NAMALWA (cell line): ENCODE measurements around the gene IMP3.
A peak's percentile ranks its signal among the peaks of the same experiment; 100 is the strongest.

ENCODE experiments used
- DNase-seq: peaks from one replicate; pipeline ENCODE4 v3.0.0-alpha.2; 2015; ENCODE audit warnings: low spot score

IMP3 gene

DNA sequence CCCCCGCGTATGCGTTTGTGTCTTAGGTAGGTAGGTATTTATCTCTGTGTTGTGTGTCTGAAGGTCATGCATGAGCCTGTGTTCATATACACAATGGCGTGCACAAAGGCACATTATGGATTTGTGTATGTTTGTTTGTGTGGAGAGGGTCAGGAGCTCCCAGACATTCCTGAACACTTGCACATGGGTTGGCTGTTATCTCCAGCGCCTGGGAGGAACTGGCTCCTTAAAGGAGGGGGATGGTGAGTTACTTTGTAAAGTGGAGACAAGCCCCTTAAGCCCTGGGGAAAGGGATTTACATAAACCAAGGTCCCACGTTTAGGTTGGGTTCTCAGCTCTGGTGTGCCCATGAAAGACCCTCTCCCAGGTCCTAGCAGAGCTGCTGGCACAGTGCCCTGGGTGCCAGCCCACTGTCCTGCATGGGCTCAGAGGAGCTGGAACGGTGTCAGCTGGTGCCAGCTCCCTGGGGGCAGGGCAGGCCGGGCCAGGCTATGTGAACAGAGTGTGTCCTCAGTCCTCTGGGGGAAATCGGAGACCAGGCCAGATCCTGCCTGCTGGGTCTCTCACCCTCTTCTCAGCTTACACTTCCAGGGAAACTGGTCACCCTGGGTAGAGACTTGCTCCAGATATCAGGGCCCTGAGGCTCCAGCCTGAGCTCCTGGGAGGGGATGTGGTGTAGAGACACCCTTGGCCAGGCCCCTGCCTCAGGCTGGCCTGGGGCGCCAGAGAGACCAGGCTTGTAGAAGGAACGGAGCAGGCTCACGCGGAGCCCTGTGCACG lies 32.8 kb upstream of the IMP3 start:
- no peak for DNase-seq

DNA sequence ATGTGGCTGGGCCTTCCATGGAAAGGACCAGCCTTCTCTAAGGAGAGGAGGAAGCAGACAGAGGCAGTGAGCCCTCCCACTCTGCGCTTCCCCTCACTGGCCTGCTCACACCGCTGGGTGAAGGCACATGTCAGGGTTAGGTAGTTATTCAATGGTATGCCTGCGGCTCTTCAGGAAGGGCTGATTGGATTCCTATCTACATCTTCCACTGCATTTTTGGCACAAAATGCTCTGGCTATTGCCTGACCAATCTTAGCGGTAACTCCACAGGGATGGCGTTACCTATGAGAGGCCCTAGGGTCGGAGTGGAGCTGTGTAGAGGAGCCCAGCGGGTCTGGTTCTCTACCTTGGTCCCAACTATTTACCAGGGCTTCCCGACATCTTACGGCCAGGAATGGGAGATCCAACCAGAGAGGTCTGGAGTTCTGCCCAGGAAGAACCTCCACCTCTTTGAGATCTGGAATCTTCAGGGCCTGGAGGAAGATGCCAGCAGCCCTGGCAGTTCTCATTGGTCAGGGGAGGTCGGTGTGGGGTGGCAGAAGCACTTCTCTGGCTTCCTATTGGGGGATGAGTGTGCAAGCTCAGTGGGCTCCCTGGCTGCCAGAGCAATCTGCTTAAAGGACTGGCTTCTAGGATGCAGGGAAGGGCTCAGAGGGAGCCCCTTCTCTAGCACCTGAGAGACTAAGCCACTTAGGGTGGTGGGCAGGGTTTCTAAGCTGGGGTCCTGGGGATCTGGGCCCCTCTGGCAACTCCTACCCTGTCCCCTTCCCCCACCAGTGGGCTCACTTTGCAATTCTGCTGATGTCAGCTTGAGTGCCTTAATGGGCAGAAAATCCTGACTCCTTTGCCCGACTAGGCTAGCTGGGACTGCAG lies 31.9 kb upstream of the IMP3 start:
- DNase-seq: no peak

GRCh38 chr15:75669879-75670212 lies 29.8 kb upstream of the IMP3 start:
- no peak for DNase-seq

DNA sequence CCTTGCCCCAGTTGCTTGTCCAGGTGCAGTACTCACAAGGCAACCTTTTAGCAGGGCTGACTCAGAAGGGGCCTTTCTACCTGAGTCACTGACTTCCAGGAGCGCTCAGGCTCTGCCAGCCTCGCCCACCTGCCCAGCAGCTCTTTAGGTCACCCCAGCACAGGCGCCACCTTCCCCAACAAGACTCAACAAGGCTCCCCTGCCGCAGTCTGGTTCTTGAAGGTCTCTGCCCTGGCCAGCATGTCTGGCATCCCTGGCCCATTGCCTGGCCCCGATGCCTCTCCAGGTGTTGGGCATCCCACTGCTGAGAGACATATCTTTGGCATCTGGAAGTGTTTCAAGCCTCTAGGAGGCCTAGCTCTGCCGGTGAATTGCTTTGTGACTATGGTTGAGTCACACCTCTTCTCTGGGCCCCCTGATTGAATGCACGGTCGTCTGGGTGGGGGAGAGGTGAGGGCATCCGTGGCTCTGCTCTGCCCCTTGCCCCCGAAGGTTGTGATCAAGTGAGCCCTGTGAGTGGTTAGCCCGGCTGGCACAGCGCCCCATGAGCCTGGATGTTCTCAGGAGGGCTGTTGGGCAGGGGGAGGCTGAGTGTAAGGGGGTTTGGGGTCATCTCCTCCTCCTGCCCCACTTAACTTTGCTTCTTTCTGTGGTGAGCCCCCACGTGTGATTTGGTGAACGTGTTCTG lies 29.3 kb upstream of the IMP3 start:
- DNase-seq: no peak

- peak; percentile 26 for DNase-seq
Observed at GRCh38 chr15:75666823-75667501, 26.9 kb upstream of the IMP3 start.

DNA sequence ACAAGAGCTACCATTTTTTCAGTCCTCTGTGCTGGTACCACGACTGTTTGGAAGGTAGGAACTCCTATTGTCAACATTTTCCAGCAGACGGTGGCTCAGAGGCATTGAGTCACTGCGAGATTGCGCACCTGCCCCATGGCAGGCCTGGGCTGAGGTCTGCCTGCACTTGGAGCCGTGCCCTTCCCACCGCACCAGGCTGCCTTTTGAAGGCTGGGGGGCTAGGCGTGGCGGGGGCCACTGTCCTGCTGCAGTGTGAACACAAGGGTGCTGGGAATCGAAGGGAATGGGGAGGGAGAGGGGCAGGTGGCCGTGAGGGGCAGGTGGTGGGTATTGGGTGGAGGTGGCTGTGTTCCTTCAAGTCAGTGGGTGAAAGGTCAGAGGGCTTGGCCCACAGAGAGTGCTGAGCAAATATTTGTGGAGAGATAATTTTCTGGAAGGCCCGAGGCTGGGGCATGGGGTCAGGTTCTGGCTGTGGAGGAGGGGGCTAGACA lies 24.0 kb upstream of the IMP3 start:
- no peak for DNase-seq

DNA sequence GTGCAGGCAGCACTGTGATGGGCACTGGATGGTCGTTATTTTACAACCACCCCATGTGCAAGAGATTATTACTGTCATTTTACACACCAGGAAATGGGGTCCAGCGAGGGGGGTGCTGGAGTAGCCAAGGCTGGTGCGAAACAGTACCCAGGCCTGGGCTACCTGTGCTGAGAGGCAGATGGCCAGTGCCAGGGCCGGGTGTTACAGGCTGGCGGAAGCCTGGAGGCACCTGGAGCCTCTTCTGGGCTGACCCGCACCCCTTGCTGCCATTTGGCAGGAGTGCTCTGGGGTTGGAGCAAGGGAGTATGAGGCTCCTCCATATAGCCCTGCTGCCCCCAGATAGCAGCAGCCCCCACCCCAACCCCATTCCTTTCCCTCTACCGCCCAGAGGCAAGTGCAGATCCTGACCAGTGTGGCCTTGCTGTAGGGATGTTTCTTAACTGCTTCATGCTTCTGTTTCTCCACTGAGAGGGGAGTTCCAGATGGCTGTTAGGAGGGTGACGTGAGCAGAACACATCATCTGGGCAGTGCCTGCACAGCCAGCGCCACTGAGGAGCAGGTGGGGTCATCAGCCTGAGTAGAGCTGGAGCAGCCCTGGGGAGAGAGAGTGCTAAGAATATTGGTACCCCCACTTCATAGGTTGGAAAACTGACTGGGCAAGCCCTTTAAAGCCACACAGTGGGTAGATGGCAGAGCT lies 22.9 kb upstream of the IMP3 start:
- no peak for DNase-seq

GRCh38 chr15:75661756-75662140 lies 21.7 kb upstream of the IMP3 start:
- no peak for DNase-seq

- no peak for DNase-seq
Observed at GRCh38 chr15:75661100-75661755, 21.2 kb upstream of the IMP3 start.

DNA sequence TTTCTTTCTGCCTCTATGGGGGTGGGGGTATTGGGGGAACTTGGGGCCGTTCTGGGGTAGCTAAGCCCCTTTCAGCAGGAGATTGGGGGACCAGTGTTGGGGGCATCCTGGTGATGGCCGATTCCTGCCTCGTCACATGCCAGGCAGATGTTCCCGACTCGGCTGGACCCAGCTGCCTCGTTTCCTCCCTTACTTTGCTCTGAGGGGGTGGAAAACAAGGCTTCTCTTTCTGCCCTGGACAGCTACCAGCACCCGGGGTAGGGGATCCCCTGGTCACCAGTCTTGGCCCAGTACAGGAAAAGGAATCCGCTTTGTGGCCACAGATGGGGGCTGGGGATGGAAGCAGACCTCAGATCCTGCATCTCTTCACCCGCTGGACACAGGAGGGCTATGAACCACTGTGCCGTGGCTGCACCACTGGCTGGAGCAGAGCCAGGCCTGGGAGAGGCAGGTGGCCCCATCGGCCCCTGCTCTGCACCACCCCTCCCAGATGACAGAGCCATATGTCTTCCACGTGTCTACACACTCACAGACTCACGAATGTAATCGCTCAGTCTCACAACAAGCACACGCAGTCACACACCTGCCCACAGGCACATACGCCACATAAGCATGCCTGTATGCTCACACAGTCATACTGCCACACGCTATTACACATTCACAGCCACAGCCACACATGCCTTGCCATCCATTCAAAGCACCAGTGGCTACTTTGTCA lies 20.1 kb upstream of the IMP3 start:
- no peak for DNase-seq

GRCh38 chr15:75659141-75659771 lies 19.2 kb upstream of the IMP3 start:
- no peak for DNase-seq

DNA sequence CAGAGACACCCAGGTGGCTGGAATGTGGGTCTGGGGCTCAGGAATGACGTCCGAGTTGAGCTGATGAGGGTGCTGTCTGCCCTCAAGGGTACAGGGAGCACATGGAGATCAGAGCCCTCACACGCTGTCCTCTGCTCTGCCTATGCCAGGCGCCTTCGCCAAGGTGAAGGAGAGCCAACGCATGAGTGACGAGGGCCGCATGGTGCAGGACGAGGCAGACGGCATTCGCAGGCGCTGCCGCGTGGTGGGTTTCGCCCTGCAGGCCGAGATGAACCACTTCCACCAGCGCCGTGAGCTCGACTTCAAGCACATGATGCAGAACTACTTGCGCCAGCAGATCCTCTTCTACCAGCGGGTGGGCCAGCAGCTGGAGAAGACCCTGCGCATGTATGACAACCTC lies 16.8 kb upstream of the IMP3 start:
- no peak for DNase-seq

DNA sequence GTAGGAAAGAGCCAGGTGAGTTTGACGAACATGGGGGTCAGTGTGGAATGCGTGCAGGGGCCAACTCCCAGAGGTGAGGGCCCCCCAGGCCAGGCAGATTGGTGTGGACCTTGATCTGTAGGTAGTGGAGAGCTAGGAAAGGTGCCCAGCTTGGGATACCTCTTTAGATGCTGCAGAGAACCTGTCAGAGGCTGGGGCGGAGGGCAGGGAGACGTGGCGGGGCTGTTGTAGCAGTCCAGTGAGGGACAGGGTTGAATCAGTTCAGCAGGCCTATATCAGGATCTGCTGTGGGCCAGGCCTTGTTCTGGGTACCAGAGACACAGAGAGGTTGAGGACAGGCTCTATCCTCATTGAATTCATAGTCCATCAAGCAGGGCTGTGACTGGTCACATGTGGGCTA lies 16.3 kb upstream of the IMP3 start:
- DNase-seq: no peak

DNA sequence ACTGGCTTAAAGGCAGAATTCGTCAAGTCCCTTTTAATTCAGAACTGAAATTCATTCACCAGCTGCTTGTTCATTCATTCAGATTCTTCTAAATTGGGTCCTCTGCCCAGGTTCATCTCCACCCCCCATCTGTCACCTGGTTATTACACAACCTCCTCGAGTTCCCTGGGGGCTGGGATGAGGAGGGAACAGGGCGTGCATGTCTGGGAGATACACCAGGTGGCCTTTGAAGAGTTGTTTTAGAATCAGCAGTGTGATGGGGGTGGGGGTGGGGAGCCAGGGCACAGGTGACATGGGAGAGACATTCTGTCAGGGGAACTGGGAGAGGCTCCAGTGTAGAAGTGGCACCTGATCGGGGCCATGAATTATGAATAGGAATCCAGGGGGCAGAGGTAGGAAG lies 15.9 kb upstream of the IMP3 start:
- DNase-seq: no peak

- no peak for DNase-seq
Observed at GRCh38 chr15:75654201-75654907, 14.3 kb upstream of the IMP3 start.

DNA sequence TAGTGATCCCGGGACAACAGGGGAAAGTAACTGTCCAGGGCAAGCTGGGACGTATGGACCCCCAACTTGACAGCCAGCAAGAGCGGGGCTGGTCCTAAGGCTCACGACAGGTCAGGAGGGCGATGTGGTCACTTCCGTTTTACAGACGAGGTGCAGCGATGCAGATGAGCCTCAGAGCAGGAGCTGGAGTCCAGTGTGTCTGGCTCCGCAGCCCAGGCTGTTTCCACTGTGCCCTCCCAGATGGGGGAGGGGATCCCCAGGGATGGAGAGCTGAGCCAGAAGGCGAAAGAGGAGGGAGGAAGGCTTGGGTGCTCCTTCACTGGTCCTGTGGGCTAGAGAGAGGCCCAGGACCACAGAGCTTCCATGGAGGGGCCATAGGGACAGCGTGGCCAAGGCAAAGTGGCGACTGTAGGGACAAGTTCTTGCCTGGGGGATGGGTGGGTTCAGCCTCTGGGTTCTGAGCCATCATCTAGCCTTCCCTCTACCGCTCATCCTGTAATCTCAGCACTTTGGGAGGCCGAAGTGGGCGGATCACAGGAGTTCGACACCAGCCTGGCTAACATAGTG lies 13.4 kb upstream of the IMP3 start:
- DNase-seq: no peak

DNA sequence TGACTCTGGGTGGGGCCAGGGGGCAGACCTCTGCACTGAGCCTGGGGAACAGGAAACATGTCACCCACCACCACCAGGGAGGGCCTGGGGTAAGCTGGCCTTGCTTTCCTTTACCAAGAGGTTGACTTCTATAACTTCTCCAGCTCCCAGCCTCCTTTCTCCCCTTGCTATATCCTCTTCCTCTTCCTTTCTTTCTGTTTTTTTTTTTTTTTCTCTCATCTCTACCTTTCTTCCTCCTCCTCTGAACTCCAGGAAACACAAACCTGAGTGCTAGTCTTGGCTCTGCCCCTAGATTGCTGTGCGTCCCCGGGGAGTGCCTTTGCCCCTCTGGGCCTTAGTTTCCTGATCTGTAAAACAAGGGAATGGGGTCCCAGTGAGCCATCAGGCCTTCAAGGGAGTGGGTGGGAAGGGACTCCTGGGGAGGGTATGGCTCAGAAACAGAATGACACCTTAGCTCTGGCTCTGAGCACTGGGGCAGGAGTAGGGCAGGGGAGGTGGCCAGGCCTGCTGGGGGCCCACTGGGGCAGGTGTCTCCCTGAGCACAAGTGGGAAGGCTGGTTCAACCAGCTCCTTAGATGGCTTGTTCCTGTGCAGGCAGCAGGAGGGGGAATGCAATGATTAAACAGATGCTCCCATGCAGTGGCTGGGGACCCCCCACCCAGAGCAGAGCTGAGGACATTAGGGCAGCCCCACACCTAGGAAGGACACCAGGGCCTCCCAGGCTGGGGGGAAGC lies 12.0 kb upstream of the IMP3 start:
- DNase-seq: no peak
